HL-60/S4 (cell line): Measurements from ENCODE around the gene SWI5.
"Not testable (repeated sequence)": the region's sequence is repeated elsewhere in the genome, so short reads cannot be mapped to it uniquely, and the experiment has no call there.

Experiments
- in situ Hi-C: fragments of 300-500 bp; cut with MboI; formaldehyde crosslinking; loops from 2 replicates; pipeline ENCODE4 v1.14.3; 2022; ENCODE audit warnings: low sequenced_read_pairs

Gene SWI5

GRCh38 chr9:128276008-128276573 lies at the start of gene SWI5:
SWI5 (plus strand) TSS chr9:128276276.
- in situ Hi-C loops: no loop called here

GRCh38 chr9:128226412-128226801 lies 49.7 kb upstream of the SWI5 start:
- in situ Hi-C loops: no loop called here

- in situ Hi-C loops: not testable (repeated sequence)
Measured at GRCh38 chr9:128230897-128231296, 45.2 kb upstream of the SWI5 start.

GRCh38 chr9:128231638-128232527 lies 44.2 kb upstream of the SWI5 start:
- in situ Hi-C loops: no loop called here

GRCh38 chr9:128232528-128233428 lies 43.3 kb upstream of the SWI5 start:
- in situ Hi-C loops: no loop called here

- in situ Hi-C loops: no loop called here
Measured at GRCh38 chr9:128233817-128234406, 42.2 kb upstream of the SWI5 start.

GRCh38 chr9:128242124-128242523 lies 34.0 kb upstream of the SWI5 start:
- in situ Hi-C loops: no loop called here

- in situ Hi-C loops: no loop called here
Measured at GRCh38 chr9:128242828-128243214, 33.3 kb upstream of the SWI5 start.

- in situ Hi-C loops: no loop called here
Measured at GRCh38 chr9:128243215-128244018, 32.7 kb upstream of the SWI5 start.

GRCh38 chr9:128244091-128244836 lies 31.8 kb upstream of the SWI5 start:
- in situ Hi-C loops: no loop called here

- in situ Hi-C loops: no loop called here
Measured at GRCh38 chr9:128244837-128245231, 31.2 kb upstream of the SWI5 start.

GRCh38 chr9:128245421-128246151 lies 30.5 kb upstream of the SWI5 start:
- in situ Hi-C loops: no loop called here

- in situ Hi-C loops: no loop called here
Measured at GRCh38 chr9:128246471-128246870, 29.6 kb upstream of the SWI5 start.

- in situ Hi-C loops: no loop called here
Measured at GRCh38 chr9:128247226-128247803, 28.8 kb upstream of the SWI5 start.

GRCh38 chr9:128249558-128249907 lies 26.5 kb upstream of the SWI5 start:
- in situ Hi-C loops: no loop called here

GRCh38 chr9:128249908-128250838 lies 25.9 kb upstream of the SWI5 start:
- in situ Hi-C loops: no loop called here
